Hindlimb muscle (tissue), 1 donor: Measurements from ENCODE around the gene FGF13. TPM values are rescaled to one million over a fixed set of nuclear protein-coding genes. Genes with fewer than 3 reads are reported as not detected.

Experiments used
- DNase-seq: peaks from one replicate; pipeline ENCODE4 v3.0.0-alpha.2; 2013
- polyA plus RNA-seq: library from polyadenylated mRNA; unstranded; fragments of 120-200 nt; gene quantifications from one replicate; pipeline ENCODE4 v1.2.1, GENCODE V29; 2013; ENCODE audit not compliant: insufficient read length

FGF13 gene
- polyA plus RNA-seq, 1 donor = 109 TPM

DNA sequence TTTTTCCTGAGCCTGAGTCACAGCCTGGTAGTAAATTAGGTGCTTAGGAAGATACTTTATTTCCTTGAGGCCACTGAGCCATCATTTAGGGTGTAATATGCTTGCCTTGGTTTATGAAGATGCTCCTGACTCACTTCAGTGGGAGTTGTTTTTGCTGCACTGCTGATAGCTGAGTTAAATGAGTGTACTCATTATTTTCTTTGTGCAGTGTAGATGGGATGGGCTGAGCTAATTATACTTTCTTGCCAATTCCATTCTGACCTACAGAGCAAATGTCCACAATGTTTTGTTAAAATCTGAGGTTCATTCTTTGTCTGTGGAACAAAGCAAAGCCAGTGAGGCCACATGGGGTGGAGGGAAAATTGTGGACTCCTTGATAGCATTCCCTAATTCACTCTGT is 60.0 kb downstream of the FGF13 start:
- DNase-seq = no peak

DNA sequence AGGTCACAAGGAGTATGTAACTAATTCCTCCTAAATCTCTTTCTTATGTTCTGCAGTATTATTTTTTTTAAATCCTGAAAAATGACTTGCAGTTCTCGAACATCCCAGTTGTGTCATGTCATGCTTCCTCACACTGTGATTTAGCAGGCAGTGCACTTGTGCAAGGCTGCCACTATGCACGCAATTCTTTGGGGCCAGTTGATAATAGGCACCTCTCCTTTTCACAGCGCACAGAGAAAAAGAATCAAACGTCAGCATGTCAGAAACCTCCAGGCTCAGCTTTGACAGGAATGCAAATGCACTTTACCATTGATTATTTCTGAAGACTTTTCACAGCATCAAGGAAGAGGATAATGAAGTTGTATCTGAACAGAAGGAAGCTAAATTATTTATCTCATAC is 62.9 kb downstream of the FGF13 start:
- no peak for DNase-seq

DNA sequence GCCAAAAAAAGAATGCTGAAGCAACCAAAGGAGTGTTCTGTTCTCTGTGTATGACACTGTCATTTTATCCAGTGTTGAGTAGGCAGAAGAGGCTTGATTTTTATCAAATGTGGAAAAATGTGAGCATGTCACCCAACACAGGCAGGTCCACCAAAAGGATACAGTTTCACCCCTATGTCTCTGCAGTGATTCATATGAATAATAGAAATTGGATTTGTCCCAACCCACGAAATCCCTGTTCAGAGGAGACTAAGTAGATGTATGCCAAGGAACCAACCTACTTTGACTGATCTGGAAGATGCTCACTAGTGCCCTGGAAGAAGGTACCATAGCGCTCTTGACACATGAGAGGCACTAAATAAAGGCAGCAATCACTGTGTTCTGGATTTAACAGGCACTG is 72.5 kb downstream of the FGF13 start:
- DNase-seq = no peak
